ENCODE measurements around the gene KRT77. TPM values are rescaled to one million over a fixed set of nuclear protein-coding genes. Genes with fewer than 3 reads are reported as not detected.

The KRT77 gene
- polyA plus RNA-seq, 3 donors, result not detected

DNA sequence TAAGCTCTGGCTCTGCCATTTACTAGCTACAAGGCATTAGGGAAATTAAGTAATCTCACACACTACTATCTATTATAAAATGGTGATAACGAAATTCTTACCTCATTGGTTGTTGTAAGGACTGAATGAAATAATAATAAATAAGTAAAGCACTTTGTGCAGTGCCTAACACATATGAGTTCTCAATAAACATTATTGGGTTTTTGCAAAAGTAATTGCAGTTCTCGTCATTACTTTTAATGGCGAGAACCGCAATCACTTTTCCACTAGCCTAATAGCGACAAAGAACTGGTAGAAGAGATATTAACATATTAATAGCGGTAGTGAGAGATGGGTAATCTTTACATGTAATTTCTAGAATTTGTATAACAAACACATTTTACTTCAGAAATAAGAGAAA lies 9.2 kb downstream of the KRT77 start:
- peaks cover 0 to 5% of the 10 kb centered on the region in 2 donors for H3K9me3 ChIP-seq (replicated peaks in 1 of 2; ENCODE audit: control insufficient read depth in 1 of 2, insufficient read depth in 1 of 2, low read length in 2 of 2)
- no peak for DNase-seq
- TF ChIP-seq, protein P1, sequence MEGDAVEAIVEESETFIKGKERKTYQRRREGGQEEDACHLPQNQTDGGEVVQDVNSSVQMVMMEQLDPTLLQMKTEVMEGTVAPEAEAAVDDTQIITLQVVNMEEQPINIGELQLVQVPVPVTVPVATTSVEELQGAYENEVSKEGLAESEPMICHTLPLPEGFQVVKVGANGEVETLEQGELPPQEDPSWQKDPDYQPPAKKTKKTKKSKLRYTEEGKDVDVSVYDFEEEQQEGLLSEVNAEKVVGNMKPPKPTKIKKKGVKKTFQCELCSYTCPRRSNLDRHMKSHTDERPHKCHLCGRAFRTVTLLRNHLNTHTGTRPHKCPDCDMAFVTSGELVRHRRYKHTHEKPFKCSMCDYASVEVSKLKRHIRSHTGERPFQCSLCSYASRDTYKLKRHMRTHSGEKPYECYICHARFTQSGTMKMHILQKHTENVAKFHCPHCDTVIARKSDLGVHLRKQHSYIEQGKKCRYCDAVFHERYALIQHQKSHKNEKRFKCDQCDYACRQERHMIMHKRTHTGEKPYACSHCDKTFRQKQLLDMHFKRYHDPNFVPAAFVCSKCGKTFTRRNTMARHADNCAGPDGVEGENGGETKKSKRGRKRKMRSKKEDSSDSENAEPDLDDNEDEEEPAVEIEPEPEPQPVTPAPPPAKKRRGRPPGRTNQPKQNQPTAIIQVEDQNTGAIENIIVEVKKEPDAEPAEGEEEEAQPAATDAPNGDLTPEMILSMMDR (IDR thresholded peaks at IDR 0.05), result no peak
- Mint-ChIP-seq H3K9me3 (peaks cover 0 to 3% (median 0%) of the 10 kb centered on the region in 7 donors), H3K27ac (no peak overlapping the region), H3K4me1 (peaks cover 9% of the 10 kb centered on the region), H3K4me3 (no peak overlapping the region), H3K36me3 (no peaks in the 10 kb centered on the region), H3K27me3 (ENCODE audit: low read depth in 3 of 3) (peaks cover 29 to 41% (median 32%) of the 10 kb centered on the region in 3 donors)
- peaks cover 3 to 5% of the 10 kb centered on the region in 2 donors for H3K4me1 ChIP-seq (ENCODE audit: control insufficient read depth in 1 of 2, insufficient read depth in 2 of 2, low read length in 2 of 2)
- no peak overlapping the region for H2AFZ ChIP-seq (ENCODE audit: insufficient read depth, low read depth, low read length, poor library complexity, severe bottlenecking)
- no peak overlapping the region for H3K4me2 ChIP-seq (replicated peaks; ENCODE audit: extremely low read depth, low read length, poor library complexity, severe bottlenecking)
- H3K27ac ChIP-seq (ENCODE audit: low read depth in 1 of 2, low read length in 2 of 2), result no peak overlapping the region
- no peaks in the 10 kb centered on the region for H3K79me2 ChIP-seq (ENCODE audit: insufficient read depth, low read length)
- H3K4me3 ChIP-seq (replicated peaks in 1 of 3; ENCODE audit: low read depth in 2 of 3, low read length in 3 of 3), result no peak overlapping the region
- no peaks in the 10 kb centered on the region for H3K36me3 ChIP-seq (replicated peaks in 1 of 2; ENCODE audit: control insufficient read depth in 1 of 2, insufficient read depth in 2 of 2, low read length in 2 of 2)
- intact Hi-C loops (cut with micrococcal nuclease), result no loop called here
- no CpG with 5 or more reads among the region's 6 CpGs for WGBS (ENCODE audit: insufficient coverage)
- no peaks in the 10 kb centered on the region for H4K20me1 ChIP-seq (ENCODE audit: insufficient read depth, low read length)
- no peak overlapping the region for H3K9ac ChIP-seq (ENCODE audit: insufficient read depth, low read length, poor library complexity, severe bottlenecking)
- peaks cover 17 to 34% of the 10 kb centered on the region in 2 donors for H3K27me3 ChIP-seq (ENCODE audit: control insufficient read depth in 2 of 2, insufficient read depth in 2 of 2, low read length in 2 of 2)

DNA sequence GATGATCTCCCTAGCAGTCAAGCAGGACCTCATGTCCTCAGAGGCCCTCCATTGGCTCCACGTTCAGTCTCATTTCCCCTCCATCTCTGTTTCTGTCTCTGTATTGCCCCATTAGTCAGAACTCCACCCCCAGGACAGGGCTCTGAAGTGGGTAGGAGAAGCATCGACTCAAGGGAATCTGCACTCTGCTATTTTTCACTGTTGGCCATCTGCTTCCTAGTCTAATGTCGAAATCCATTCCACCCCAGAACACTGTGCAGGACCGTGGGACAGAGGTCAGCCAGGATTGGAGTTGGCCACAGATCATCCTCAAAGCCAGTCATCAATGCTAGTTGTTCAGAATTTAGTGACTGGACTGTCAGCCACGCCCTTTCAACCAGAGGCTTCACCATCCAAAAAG lies 10.1 kb downstream of the KRT77 start:
- H3K27me3 Mint-ChIP-seq (ENCODE audit: low read depth in 3 of 3), result peaks cover 29 to 44% (median 30%) of the 10 kb centered on the region in 3 donors
- intact Hi-C loops (cut with micrococcal nuclease), result no loop called here

More for the DNA sequence above, 10.1 kb downstream of the KRT77 start:
- Histone ChIP-seq H3K9me3 (replicated peaks in 1 of 2; ENCODE audit: control insufficient read depth in 1 of 2, insufficient read depth in 1 of 2, low read length in 2 of 2) (peaks cover 0 to 5% of the 10 kb centered on the region in 2 donors), H3K27ac (ENCODE audit: low read depth in 1 of 2, low read length in 2 of 2) (no peak overlapping the region), H3K4me1 (ENCODE audit: control insufficient read depth in 1 of 2, insufficient read depth in 2 of 2, low read length in 2 of 2) (peaks cover 3 to 5% of the 10 kb centered on the region in 2 donors), H3K27me3 (ENCODE audit: control insufficient read depth in 2 of 2, insufficient read depth in 2 of 2, low read length in 2 of 2) (peaks cover 17 to 34% of the 10 kb centered on the region in 2 donors), H4K20me1 (ENCODE audit: insufficient read depth, low read length) (no peaks in the 10 kb centered on the region), H3K79me2 (ENCODE audit: insufficient read depth, low read length) (no peaks in the 10 kb centered on the region), H2AFZ (ENCODE audit: insufficient read depth, low read depth, low read length, poor library complexity, severe bottlenecking) (no peak overlapping the region), H3K9ac (ENCODE audit: insufficient read depth, low read length, poor library complexity, severe bottlenecking) (no peak overlapping the region), H3K4me2 (replicated peaks; ENCODE audit: extremely low read depth, low read length, poor library complexity, severe bottlenecking) (no peak overlapping the region), H3K4me3 (replicated peaks in 1 of 3; ENCODE audit: low read depth in 2 of 3, low read length in 3 of 3) (no peak overlapping the region), H3K36me3 (replicated peaks in 1 of 2; ENCODE audit: control insufficient read depth in 1 of 2, insufficient read depth in 2 of 2, low read length in 2 of 2) (no peaks in the 10 kb centered on the region)
- H3K4me3 Mint-ChIP-seq, result peak overlapping the region in 1 of 2 donors; percentile 1
- 67% methylated on average over 3 of the region's 5 CpGs for WGBS (ENCODE audit: insufficient coverage)
- no peak for DNase-seq
- H3K36me3 Mint-ChIP-seq, result no peaks in the 10 kb centered on the region
- TF ChIP-seq, protein P1 (IDR thresholded peaks at IDR 0.05), result no peak
- H3K27ac Mint-ChIP-seq, result no peak overlapping the region
- H3K9me3 Mint-ChIP-seq, result peaks cover 0 to 3% (median 0%) of the 10 kb centered on the region in 7 donors
- peaks cover 9% of the 10 kb centered on the region for H3K4me1 Mint-ChIP-seq

All from CD14-positive monocyte (primary cell).